K562 (cell line): ENCODE measurements around the gene MYMK.

Experiments
- EP300 ChIP-seq: IDR thresholded peaks from 2 replicates; pipeline ENCODE4 v1.6.1; 2012; ENCODE audit warnings: low read length, improper control_type of control experiment
- FOXM1 ChIP-seq, 2 experiments: fragments of 450-650 bp in 1 of 2; sonication (generic) in 1 of 2; formaldehyde crosslinking in 1 of 2; IDR thresholded peaks; 2 replicates each; pipeline versions ENCODE4 v1.6.1 to v1.9.0; 2017 to 2022; ENCODE audit warnings: low read depth in 2 of 2, mild to moderate bottlenecking in 2 of 2, missing genetic modification reagents in 1 of 2, moderate library complexity in 1 of 2
- HNRNPH1 ChIP-seq: fragments of 200-400 bp; formaldehyde crosslinking; optimal IDR thresholded peaks from 2 replicates; pipeline ENCODE3; 2017; ENCODE audit warnings: low read depth, mild to moderate bottlenecking, low read length, moderate library complexity
- KDM1A ChIP-seq, 2 experiments: fragments of 450-650 bp; IDR thresholded peaks; 2 replicates each; pipeline ENCODE4 v1.6.1; 2016; ENCODE audit warnings: mild to moderate bottlenecking in 2 of 2
- NFE2L1 ChIP-seq: fragments of 450-650 bp; IDR thresholded peaks from 2 replicates; pipeline ENCODE4 v1.6.1; 2016; ENCODE audit warnings: missing genetic modification characterization, low read depth, mild to moderate bottlenecking, missing compliant biosample characterization, moderate library complexity, borderline replicate concordance
- RAD21 ChIP-seq, 2 experiments: fragments of 250-450 bp in 1 of 2; fragments of 450-650 bp in 1 of 2; sonication (Bioruptor Pico) in 1 of 2; formaldehyde crosslinking in 1 of 2; IDR thresholded peaks in 1 of 2; conservative IDR thresholded peaks in 1 of 2; 2 replicates each; pipeline versions ENCODE4 v1.4.0 to v1.8.0; 2020 to 2022; ENCODE audit warnings: mild to moderate bottlenecking in 2 of 2, moderate library complexity in 1 of 2
- RFX1 ChIP-seq: fragments of 450-650 bp; IDR thresholded peaks from 2 replicates; pipeline ENCODE4 v1.6.1; 2016; ENCODE audit warnings: mild to moderate bottlenecking, moderate library complexity
- TCF7L2 ChIP-seq: fragments of 150-350 bp; IDR thresholded peaks from 2 replicates; pipeline ENCODE4 v1.6.1; 2016; ENCODE audit warnings: low read depth, mild to moderate bottlenecking, low read length, moderate library complexity
- ZNF146 ChIP-seq: IDR thresholded peaks from one replicate; pipeline ENCODE4 v1.6.1; 2018; ENCODE audit warnings: missing compliant biosample characterization; ENCODE audit not compliant: unreplicated experiment
- TF ChIP-seq, protein P1 (sequence below), 3 experiments: IDR thresholded peaks in 2 of 3; conservative IDR thresholded peaks in 1 of 3; 2 replicates each; pipeline ENCODE4 v1.5.1; 2011 to 2012; ENCODE audit warnings: low read length in 3 of 3, mild to moderate bottlenecking in 3 of 3, control low read depth in 2 of 3, improper control_type of control experiment in 1 of 3, inconsistent platforms in 1 of 3, low read depth in 1 of 3, mixed read lengths in 1 of 3, moderate library complexity in 1 of 3; ENCODE audit not compliant: insufficient read depth in 2 of 3
- TF ChIP-seq, protein P2 (sequence below): fragments of 250-450 bp; sonication (Bioruptor Pico); IDR thresholded peaks from 2 replicates; pipeline ENCODE4 v1.5.0; 2021; ENCODE audit warnings: mild to moderate bottlenecking, borderline replicate concordance
- TF ChIP-seq, protein P3 (sequence below), 2 experiments: fragments of 450-650 bp; IDR thresholded peaks; 2 replicates each; pipeline ENCODE4 v1.6.1; 2016; ENCODE audit warnings: mild to moderate bottlenecking in 2 of 2, borderline replicate concordance in 1 of 2, low read depth in 1 of 2, moderate library complexity in 1 of 2
- TF ChIP-seq, protein P4 (sequence below): fragments of 250-450 bp; sonication (Bioruptor Pico); IDR thresholded peaks from 2 replicates; pipeline ENCODE4 v1.8.0; 2021; ENCODE audit warnings: borderline replicate concordance, mild to moderate bottlenecking, moderate library complexity; ENCODE audit not compliant: poor library complexity, severe bottlenecking
- TF ChIP-seq, protein P5 (sequence below): IDR thresholded peaks from 3 replicates; pipeline ENCODE4 v1.6.1; 2011; ENCODE audit warnings: borderline replicate concordance, mild to moderate bottlenecking, moderate library complexity; ENCODE audit not compliant: insufficient read length; ENCODE audit errors: extremely low read depth

DNA sequence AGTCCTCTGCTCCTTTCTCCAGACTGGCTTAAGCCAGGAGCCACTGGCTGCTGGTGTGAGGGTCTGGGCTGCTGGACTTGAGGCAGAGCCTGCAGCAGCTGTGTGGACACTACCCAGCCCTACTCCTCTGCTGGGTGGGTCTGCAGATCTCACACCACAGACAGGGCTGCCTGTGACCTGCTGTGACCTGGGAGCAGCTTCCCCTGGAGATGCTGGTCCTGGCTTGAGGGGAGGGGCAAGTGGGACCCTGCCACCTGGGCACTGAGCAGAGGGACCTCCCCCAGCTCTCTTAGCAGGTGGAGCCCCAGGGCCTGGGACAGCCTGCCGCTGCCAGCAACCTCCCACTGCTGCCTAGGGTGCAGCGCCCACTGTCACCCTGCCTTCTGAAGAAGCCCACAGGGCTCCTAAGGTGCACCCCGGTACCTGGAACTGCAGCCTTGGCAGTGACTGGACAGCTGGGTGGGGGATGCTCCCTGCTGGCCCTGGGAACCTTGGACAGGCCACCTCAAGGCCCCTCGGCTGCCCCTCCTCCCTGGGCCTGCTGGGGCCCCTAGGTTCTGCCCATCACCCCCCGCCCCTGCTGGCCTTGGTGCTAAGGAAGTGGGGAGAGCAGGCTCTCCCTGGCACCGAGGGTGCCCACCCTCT, 55.9 kb downstream of the MYMK start:
- TF ChIP-seq, protein P1, sequence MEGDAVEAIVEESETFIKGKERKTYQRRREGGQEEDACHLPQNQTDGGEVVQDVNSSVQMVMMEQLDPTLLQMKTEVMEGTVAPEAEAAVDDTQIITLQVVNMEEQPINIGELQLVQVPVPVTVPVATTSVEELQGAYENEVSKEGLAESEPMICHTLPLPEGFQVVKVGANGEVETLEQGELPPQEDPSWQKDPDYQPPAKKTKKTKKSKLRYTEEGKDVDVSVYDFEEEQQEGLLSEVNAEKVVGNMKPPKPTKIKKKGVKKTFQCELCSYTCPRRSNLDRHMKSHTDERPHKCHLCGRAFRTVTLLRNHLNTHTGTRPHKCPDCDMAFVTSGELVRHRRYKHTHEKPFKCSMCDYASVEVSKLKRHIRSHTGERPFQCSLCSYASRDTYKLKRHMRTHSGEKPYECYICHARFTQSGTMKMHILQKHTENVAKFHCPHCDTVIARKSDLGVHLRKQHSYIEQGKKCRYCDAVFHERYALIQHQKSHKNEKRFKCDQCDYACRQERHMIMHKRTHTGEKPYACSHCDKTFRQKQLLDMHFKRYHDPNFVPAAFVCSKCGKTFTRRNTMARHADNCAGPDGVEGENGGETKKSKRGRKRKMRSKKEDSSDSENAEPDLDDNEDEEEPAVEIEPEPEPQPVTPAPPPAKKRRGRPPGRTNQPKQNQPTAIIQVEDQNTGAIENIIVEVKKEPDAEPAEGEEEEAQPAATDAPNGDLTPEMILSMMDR (IDR thresholded peaks at IDR 0.05 in 2 of 3, conservative IDR thresholded peaks at IDR 0.05 in 1 of 3; ENCODE audit: insufficient read depth in 2 of 3, low read depth in 1 of 3, low read length in 3 of 3), result no peak
- no peak for TF ChIP-seq FOXM1 (IDR thresholded peaks at IDR 0.05; ENCODE audit: low read depth)
- TF ChIP-seq FOXM1 (CRISPR knock-in tag; IDR thresholded peaks at IDR 0.05; ENCODE audit: low read depth), result no peak
- no peak for TF ChIP-seq NFE2L1 (tag)
- no peak for TF ChIP-seq ZNF146 (CRISPR knock-in tag)
- TF ChIP-seq, protein P2, sequence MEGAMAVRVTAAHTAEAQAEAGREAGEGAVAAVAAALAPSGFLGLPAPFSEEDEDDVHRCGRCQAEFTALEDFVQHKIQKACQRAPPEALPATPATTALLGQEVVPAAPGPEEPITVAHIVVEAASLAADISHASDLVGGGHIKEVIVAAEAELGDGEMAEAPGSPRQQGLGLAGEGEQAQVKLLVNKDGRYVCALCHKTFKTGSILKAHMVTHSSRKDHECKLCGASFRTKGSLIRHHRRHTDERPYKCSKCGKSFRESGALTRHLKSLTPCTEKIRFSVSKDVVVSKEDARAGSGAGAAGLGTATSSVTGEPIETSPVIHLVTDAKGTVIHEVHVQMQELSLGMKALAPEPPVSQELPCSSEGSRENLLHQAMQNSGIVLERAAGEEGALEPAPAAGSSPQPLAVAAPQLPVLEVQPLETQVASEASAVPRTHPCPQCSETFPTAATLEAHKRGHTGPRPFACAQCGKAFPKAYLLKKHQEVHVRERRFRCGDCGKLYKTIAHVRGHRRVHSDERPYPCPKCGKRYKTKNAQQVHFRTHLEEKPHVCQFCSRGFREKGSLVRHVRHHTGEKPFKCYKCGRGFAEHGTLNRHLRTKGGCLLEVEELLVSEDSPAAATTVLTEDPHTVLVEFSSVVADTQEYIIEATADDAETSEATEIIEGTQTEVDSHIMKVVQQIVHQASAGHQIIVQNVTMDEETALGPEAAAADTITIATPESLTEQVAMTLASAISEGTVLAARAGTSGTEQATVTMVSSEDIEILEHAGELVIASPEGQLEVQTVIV, result no peak
- TF ChIP-seq TCF7L2, result no peak
- no peak for TF ChIP-seq RFX1
- TF ChIP-seq EP300, result no peak
- TF ChIP-seq, protein P3, sequence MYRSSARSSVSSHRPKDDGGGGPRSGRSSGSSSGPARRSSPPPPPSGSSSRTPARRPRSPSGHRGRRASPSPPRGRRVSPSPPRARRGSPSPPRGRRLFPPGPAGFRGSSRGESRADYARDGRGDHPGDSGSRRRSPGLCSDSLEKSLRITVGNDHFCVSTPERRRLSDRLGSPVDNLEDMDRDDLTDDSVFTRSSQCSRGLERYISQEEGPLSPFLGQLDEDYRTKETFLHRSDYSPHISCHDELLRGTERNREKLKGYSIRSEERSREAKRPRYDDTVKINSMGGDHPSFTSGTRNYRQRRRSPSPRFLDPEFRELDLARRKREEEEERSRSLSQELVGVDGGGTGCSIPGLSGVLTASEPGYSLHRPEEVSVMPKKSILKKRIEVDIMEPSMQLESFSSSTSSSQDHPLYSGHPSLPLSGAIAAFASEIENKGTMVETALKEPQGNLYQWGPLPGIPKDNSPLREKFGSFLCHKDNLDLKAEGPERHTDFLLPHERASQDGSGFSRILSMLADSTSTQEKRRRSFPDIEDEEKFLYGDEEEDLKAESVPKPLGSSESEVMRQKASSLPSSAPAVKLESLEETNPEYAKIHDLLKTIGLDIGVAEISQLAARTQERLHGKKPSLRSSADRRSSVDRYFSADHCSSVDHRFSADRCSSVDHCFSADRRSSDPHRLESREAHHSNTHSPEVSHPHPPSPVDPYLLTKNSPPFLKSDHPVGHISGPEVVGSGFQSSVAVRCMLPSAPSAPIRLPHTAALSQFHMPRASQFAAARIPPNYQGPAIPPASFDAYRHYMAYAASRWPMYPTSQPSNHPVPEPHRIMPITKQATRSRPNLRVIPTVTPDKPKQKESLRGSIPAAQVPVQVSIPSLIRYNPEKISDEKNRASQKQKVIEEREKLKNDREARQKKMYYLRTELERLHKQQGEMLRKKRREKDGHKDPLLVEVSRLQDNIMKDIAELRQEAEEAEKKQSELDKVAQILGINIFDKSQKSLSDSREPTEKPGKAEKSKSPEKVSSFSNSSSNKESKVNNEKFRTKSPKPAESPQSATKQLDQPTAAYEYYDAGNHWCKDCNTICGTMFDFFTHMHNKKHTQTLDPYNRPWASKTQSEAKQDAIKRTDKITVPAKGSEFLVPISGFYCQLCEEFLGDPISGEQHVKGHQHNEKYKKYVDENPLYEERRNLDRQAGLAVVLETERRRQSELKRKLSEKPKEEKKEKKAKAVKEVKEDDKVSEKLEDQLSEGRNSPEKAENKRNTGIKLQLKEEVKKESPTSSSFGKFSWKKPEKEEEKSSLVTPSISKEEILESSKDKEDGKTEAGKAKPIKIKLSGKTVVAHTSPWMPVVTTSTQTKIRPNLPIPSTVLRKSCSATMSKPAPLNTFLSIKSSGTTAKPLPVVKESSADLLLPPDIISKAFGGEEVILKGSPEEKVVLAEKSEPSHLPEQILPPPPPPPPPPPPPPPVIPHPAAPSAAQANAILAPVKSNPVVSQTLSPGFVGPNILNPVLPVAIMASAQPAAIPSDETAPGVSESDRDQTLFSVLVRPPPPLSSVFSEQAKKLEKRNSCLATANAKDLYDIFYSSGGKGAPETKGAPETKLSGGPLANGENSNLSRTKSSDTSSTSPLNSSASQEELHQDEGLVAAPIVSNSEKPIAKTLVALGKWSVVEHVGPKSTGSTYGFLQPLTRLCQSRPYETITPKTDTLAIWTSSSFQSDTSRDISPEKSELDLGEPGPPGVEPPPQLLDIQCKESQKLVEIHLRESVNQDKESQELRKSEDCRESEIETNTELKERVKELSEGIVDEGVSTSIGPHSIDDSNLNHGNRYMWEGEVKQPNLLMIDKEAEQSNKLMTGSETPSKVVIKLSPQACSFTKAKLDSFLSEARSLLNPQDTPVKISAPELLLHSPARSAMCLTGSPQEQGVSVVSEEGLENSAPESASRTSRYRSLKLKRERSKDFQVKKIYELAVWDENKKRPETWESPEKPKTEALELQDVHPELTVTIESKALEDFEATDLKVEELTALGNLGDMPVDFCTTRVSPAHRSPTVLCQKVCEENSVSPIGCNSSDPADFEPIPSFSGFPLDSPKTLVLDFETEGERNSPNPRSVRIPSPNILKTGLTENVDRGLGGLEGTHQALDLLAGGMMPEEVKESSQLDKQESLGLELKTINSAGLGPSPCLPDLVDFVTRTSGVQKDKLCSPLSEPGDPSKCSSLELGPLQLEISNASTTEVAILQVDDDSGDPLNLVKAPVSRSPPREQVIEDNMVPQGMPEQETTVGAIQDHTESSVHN (IDR thresholded peaks at IDR 0.05; ENCODE audit: borderline replicate concordance in 1 of 2, low read depth in 1 of 2), result no peak
- TF ChIP-seq RAD21 (CRISPR knock-in tag; conservative IDR thresholded peaks at IDR 0.05 in 1 of 2, IDR thresholded peaks at IDR 0.05 in 1 of 2), result no peak
- TF ChIP-seq, protein P4, sequence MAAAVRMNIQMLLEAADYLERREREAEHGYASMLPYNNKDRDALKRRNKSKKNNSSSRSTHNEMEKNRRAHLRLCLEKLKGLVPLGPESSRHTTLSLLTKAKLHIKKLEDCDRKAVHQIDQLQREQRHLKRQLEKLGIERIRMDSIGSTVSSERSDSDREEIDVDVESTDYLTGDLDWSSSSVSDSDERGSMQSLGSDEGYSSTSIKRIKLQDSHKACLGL (CRISPR knock-in tag), result no peak
- no peak for TF ChIP-seq KDM1A (IDR thresholded peaks at IDR 0.05)
- no peak for TF ChIP-seq HNRNPH1
- TF ChIP-seq, protein P5, sequence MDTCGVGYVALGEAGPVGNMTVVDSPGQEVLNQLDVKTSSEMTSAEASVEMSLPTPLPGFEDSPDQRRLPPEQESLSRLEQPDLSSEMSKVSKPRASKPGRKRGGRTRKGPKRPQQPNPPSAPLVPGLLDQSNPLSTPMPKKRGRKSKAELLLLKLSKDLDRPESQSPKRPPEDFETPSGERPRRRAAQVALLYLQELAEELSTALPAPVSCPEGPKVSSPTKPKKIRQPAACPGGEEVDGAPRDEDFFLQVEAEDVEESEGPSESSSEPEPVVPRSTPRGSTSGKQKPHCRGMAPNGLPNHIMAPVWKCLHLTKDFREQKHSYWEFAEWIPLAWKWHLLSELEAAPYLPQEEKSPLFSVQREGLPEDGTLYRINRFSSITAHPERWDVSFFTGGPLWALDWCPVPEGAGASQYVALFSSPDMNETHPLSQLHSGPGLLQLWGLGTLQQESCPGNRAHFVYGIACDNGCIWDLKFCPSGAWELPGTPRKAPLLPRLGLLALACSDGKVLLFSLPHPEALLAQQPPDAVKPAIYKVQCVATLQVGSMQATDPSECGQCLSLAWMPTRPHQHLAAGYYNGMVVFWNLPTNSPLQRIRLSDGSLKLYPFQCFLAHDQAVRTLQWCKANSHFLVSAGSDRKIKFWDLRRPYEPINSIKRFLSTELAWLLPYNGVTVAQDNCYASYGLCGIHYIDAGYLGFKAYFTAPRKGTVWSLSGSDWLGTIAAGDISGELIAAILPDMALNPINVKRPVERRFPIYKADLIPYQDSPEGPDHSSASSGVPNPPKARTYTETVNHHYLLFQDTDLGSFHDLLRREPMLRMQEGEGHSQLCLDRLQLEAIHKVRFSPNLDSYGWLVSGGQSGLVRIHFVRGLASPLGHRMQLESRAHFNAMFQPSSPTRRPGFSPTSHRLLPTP, result no peak
